GM12874 (cell line): ENCODE results near the gene A1BG.

Source experiments
- CTCF ChIP-seq: IDR thresholded peaks from 2 replicates; pipeline ENCODE4 v1.5.1; 2011; ENCODE audit warnings: low read depth, mild to moderate bottlenecking, control low read depth, low read length, moderate library complexity; ENCODE audit not compliant: insufficient read depth

A1BG gene

GRCh38 chr19:58319241-58319640 is 34.1 kb downstream of the A1BG start:
- no peak for TF ChIP-seq CTCF

- no peak for TF ChIP-seq CTCF
These were observed 35.0 kb downstream of the A1BG start for GRCh38 chr19:58318297-58318696.

GRCh38 chr19:58317476-58318072 is 35.7 kb downstream of the A1BG start:
- no peak for TF ChIP-seq CTCF

- no peak for TF ChIP-seq CTCF
These were observed 37.7 kb downstream of the A1BG start for GRCh38 chr19:58315580-58315979.

- no peak for TF ChIP-seq CTCF
These were observed 41.9 kb downstream of the A1BG start for GRCh38 chr19:58311345-58311865.

GRCh38 chr19:58310685-58311084 is 42.6 kb downstream of the A1BG start:
- peak; percentile 12; the same call in 1 of the 2 replicates for TF ChIP-seq CTCF

GRCh38 chr19:58307736-58308135 is 45.6 kb downstream of the A1BG start:
- no peak for TF ChIP-seq CTCF
